ENCODE results near the gene FARS2.

- TF ChIP-seq POLR2AphosphoS5 (IDR thresholded peaks at IDR 0.05; ENCODE audit: low read depth, low read length) (no peak), POLR2A (IDR thresholded peaks at IDR 0.05; ENCODE audit: low read depth, low read length) (no peak)
Observed at GRCh38 chr6:5529015-5529414, 267.7 kb downstream of the FARS2 start.
